ENCODE results near the gene TNFRSF8.

TNFRSF8 gene

GRCh38 chr1:12134716-12135115 lies 71.6 kb downstream of the TNFRSF8 start:
- no peak for DNase-seq (ENCODE audit: low read depth)
- H3K4me3 ChIP-seq (ENCODE audit: low read depth, low read length) = no peak overlapping the region

- DNase-seq (ENCODE audit: low read depth) = no peak
- no peak overlapping the region for H3K4me3 ChIP-seq (ENCODE audit: low read depth, low read length)
These were observed 72.5 kb downstream of the TNFRSF8 start for GRCh38 chr1:12135612-12136011.

GRCh38 chr1:12136916-12137610 lies 74.0 kb downstream of the TNFRSF8 start:
- H3K4me3 ChIP-seq (ENCODE audit: low read depth, low read length) = no peak overlapping the region
- DNase-seq (ENCODE audit: low read depth) = no peak

GRCh38 chr1:12138196-12139168 lies 75.4 kb downstream of the TNFRSF8 start:
- no peak overlapping the region for H3K4me3 ChIP-seq (ENCODE audit: low read depth, low read length)

GRCh38 chr1:12140016-12140415 lies 76.9 kb downstream of the TNFRSF8 start:
- no peak for DNase-seq (ENCODE audit: low read depth)

More at GRCh38 chr1:12138196-12139168, 75.4 kb downstream of the TNFRSF8 start:
- DNase-seq (ENCODE audit: low read depth) = no peak

GRCh38 chr1:12140515-12141162 lies 77.5 kb downstream of the TNFRSF8 start:
- DNase-seq (ENCODE audit: low read depth) = no peak
- H3K4me3 ChIP-seq (ENCODE audit: low read depth, low read length) = no peak overlapping the region

More at GRCh38 chr1:12140016-12140415, 76.9 kb downstream of the TNFRSF8 start:
- H3K4me3 ChIP-seq (ENCODE audit: low read depth, low read length) = no peak overlapping the region

- DNase-seq (ENCODE audit: low read depth) = no peak
- no peak overlapping the region for H3K4me3 ChIP-seq (ENCODE audit: low read depth, low read length)
These were observed 78.2 kb downstream of the TNFRSF8 start for GRCh38 chr1:12141163-12141850.

GRCh38 chr1:12142141-12142823 lies 79.2 kb downstream of the TNFRSF8 start:
- no peak for DNase-seq (ENCODE audit: low read depth)

GRCh38 chr1:12142891-12143630 lies 80.0 kb downstream of the TNFRSF8 start:
- DNase-seq (ENCODE audit: low read depth) = no peak
- no peak overlapping the region for H3K4me3 ChIP-seq (ENCODE audit: low read depth, low read length)

More at GRCh38 chr1:12142141-12142823, 79.2 kb downstream of the TNFRSF8 start:
- no peak overlapping the region for H3K4me3 ChIP-seq (ENCODE audit: low read depth, low read length)

GRCh38 chr1:12143631-12144155 lies 80.6 kb downstream of the TNFRSF8 start:
- H3K4me3 ChIP-seq (ENCODE audit: low read depth, low read length) = no peak overlapping the region
- DNase-seq (ENCODE audit: low read depth) = peak; percentile 91

GRCh38 chr1:12144236-12144635 lies 81.1 kb downstream of the TNFRSF8 start:
- DNase-seq (ENCODE audit: low read depth) = no peak
- no peak overlapping the region for H3K4me3 ChIP-seq (ENCODE audit: low read depth, low read length)

GRCh38 chr1:12144969-12145368 lies 81.9 kb downstream of the TNFRSF8 start:
- no peak for DNase-seq (ENCODE audit: low read depth)
- no peak overlapping the region for H3K4me3 ChIP-seq (ENCODE audit: low read depth, low read length)

GRCh38 chr1:12145616-12146342 lies 82.7 kb downstream of the TNFRSF8 start:
- no peak for DNase-seq (ENCODE audit: low read depth)

GRCh38 chr1:12146343-12147112 lies 83.4 kb downstream of the TNFRSF8 start:
- DNase-seq (ENCODE audit: low read depth) = no peak
- H3K4me3 ChIP-seq (ENCODE audit: low read depth, low read length) = no peak overlapping the region

More at GRCh38 chr1:12145616-12146342, 82.7 kb downstream of the TNFRSF8 start:
- no peak overlapping the region for H3K4me3 ChIP-seq (ENCODE audit: low read depth, low read length)

GRCh38 chr1:12147201-12147701 lies 84.1 kb downstream of the TNFRSF8 start:
- no peak overlapping the region for H3K4me3 ChIP-seq (ENCODE audit: low read depth, low read length)
- no peak for DNase-seq (ENCODE audit: low read depth)

GRCh38 chr1:12148160-12148957 lies 85.3 kb downstream of the TNFRSF8 start:
- DNase-seq (ENCODE audit: low read depth) = no peak

More at GRCh38 chr1:12148160-12148957, 85.3 kb downstream of the TNFRSF8 start:
- no peak overlapping the region for H3K4me3 ChIP-seq (ENCODE audit: low read depth, low read length)

Data from skeletal muscle cell (primary cell).